NCI-H345 treated with DMSO at 0.1 percent for 48 hours (cell line): ENCODE measurements around the gene SRSF9.
A peak's percentile ranks its signal among the peaks of the same experiment; 100 is the strongest.
"Not testable (repeated sequence)": the region's sequence is repeated elsewhere in the genome, so short reads cannot be mapped to it uniquely, and the experiment has no call there.

Experiments used
- DNase-seq: peaks from one replicate; lab custom pipeline; 2025; ENCODE audit not compliant: unreplicated experiment; lab: John Stamatoyannopoulos, UW

SRSF9 gene, protein sequence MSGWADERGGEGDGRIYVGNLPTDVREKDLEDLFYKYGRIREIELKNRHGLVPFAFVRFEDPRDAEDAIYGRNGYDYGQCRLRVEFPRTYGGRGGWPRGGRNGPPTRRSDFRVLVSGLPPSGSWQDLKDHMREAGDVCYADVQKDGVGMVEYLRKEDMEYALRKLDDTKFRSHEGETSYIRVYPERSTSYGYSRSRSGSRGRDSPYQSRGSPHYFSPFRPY

GRCh38 chr12:120469450-120470149 is at the start of gene SRSF9:
TSS of gene SRSF9 (minus strand) at chr12:120469748. CDS start at chr12:120469609, 139 bp downstream.
- DNase-seq: peak; percentile 87

- not testable (repeated sequence) for DNase-seq
These were observed 49.8 kb upstream of the SRSF9 start for GRCh38 chr12:120519324-120519723.

DNA sequence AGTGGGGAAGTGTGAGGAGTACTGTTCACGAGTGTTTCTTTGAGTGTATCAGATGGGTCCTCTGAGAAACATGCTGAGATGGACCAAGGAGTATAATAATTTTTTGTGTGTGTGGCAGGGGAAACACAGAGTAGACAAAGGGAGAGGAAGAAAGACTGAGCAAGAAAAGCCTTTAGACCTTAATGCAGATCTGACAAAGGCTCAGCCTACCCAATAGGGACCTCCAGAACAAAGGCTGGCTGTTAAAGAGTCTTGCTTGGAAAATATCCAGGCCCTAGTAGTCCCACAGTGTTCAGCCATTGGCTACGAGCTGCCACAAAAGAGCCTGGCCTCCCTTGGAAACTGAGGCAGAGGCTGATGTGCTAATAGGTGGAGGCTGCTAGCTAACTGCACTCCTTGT is 45.9 kb upstream of the SRSF9 start:
- no peak for DNase-seq

DNA sequence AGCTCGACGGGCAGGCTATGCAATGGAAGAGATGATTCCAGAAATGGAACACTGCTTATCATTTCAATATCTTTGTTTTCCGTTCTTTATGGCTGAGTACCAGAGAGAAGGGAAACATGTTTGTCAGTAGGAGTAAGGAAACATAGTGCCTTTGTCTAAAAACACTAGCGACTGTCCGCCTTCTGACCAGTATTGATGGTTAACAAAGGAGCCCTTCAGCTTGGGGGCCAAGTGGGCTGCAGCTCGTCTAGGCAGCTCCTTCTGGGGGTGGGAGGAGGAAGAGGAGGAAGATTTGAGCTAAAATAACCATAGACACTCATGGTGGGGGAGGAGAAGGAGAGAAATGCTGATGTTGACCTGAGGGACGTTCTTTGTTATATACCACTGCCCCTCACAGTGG is 44.5 kb upstream of the SRSF9 start:
- no peak for DNase-seq

DNA sequence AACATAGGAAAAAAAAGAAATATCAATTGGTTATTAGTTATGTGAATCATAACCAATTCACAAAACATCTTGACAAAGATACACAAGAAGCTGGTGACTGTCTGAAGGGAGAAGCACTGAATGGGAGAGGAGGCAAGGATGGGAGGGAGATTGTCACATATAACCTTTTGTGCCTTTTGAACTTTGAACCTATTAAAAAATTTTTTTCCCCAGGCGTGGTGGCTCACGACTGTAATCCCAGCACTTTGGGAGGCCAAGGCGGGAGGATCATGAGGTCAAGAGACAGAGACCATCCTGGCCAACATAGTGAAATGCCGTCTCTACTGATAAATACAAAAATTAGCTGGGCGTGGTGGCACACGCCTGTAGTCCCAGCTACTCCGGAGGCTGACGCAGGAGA is 39.0 kb upstream of the SRSF9 start:
- no peak for DNase-seq

GRCh38 chr12:120504587-120504986 is 35.0 kb upstream of the SRSF9 start:
- DNase-seq: no peak

DNA sequence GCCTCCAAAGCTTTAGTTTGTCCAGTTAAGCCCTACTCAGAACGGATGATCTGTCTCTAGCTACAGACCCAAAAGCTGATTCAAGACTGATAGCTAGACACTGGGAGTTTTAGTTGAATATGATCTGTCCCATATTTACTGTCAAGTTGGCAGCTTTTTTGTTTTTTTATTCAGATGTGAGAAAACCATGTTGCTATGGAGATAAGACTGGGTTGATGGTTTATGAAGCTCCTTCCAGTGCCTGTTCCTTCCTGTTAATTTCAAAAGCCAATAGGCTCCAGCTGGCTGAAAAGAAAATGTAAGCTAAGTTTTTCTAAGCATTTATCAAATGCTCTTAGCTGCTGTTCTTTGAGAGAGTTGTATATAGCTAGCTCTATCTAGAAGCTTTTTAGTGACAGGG is 31.0 kb upstream of the SRSF9 start:
- no peak for DNase-seq

- no peak for DNase-seq
These were observed 29.4 kb upstream of the SRSF9 start for GRCh38 chr12:120498870-120499515.

DNA sequence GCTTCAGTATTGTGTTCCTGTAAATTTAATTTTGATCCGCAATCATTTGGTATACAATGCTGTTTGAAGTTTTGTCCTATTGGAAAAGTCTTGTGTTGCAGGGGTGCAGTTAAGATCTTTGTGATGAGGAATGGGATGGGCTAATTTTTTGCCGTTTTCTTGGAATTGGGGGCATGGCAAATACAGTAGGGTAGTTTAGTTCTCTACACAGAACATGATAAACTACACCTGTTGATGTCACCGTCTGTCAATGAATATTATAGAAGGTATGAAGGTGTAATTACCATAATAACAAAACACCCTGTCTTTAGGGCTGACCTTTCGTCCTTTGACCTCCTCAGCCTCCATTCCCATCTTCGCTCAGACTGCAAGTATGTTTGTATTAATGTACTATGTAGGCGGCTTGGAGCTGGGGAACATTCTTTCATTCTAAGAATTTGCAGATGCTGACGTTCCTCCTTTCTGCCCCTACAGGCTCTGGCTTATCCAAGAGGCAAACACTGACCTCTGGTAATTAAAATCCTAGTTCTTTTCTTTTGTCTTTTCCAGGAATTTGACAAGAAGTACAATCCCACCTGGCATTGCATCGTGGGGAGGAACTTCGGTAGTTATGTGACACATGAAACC is 28.1 kb upstream of the SRSF9 start:
- no peak for DNase-seq

DNA sequence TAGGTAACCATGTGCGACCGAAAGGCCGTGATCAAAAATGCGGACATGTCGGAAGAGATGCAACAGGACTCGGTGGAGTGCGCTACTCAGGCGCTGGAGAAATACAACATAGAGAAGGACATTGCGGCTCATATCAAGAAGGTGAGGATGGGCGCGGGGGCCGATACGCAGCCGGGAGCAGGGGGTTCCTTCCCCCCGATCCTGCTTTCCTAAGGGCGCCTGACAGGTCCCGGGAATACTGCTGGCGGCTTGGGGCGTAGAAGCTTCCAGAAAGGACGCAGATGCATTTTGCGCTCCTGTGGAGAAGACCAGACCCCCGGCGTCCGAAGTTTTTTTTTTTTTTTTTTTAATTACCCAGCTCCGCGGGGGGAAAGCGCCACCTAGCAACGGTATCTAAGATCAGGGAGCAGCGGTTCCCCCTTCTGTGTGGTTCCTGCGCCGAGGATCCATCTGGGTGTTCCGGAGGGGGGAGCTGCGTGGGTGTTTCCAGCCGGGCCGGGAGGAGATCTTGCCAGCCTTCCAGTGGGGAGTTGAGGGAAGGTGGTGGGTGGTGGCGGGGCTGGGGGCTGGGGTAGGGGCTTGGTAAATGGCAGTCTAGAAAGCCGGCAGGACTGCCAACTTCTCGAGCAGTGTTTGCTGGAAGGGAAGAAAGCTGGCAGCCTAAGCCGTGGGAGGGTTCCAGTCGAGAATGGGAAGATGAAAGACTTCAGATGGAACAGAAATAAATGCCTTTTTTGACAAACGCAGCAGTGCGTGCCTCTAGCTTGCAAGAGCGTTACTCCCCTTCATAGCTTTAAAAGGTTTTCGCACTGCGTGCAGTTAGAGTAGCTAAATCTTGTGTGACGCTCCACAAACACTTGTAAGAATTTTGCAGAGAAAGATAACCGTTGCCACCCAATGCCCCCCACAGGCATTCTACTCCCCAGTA is 27.1 kb upstream of the SRSF9 start:
- DNase-seq: no peak

DNA sequence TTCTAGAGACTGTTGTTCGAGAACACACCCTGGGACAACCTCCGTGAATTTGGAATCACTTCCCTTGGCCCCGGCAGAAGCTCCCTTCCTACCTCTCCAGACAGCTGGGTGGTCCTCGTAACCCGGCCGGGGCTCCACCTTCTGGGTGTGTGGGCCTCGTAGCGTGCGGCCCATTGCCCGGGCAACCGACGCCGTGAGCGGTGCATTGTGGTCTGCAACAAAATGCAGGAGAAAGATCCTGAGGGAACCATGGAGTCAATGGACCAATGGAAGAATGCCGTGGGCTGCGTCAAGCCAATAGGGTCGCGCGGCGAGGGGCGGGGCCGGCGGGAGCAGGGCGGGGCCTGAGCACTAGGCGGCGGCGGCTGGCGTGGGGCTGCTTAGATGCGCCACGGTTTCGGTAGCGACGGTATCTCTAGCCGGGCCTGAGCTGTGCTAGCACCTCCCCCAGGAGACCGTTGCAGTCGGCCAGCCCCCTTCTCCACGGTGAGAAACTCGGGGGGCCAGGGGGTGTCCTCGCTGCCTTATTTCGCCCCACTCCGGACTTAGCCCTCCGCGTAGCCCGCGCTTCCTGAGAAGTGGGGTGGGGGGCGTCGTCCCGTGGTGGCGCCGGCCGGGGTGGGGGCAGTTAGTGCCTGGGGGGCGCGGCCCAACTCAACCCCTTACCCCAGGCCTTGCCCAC is 26.3 kb upstream of the SRSF9 start, which contains the start of gene DYNLL1:
TSS of gene DYNLL1 (plus strand) at position 383 of the 682 bp plus-strand sequence. CDS start 309 bp downstream, outside the sequence.
- DNase-seq: peak; percentile 87

GRCh38 chr12:120495186-120495730 is 25.7 kb upstream of the SRSF9 start:
- no peak for DNase-seq

DNA sequence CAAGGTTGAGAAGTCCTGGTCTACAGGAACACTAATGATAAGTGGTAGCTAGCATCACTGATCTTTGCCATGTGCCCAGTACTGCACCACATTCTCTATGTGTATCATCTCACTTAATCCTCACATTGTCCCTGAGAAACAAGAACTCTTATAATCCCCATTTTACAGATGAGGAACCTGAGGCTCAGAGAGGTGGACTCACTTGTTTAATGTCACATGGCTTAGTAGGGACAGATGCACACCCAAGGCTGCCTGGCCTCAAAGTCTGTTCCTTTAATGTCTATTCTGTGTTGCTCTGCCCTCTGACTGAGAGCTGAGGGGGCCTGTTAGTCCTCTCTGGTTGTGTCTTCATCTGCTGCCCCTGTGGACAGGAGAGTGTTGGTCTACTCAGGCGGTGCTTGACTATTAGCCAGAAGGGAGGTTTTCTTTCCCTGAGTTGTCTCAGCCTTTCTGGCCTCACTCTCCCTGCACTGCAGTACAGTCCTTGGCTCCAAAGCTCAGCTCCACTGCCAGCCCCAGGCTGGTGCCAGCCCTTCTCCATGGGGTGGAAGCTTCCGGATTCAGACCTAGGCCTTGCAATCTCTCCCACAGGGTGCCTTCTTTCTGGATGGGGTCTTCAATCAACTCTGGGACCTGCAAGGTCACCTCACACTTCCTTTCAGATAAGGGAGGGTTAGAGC is 21.4 kb upstream of the SRSF9 start:
- DNase-seq: no peak

DNA sequence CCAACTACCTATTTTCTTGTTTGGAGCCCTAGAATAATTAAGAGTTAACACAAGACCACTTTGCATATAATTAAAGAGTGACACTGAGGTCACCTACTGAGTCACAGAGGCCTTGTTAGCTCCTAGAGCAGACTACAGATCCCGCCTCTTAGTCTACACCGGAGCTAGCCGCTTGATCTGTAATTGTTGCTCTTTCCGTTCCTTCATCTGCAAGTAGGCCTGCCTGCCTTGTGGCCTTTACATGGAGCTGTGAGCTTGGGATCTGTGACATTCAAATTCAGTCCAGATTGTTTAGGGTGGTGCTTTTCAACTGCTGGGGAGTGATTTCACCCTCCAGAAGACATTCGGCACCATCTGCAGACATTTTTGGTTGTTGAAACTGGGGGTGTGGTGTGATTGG is 20.8 kb upstream of the SRSF9 start:
- no peak for DNase-seq

- no peak for DNase-seq
These were observed 19.5 kb upstream of the SRSF9 start for GRCh38 chr12:120489018-120489417.

DNA sequence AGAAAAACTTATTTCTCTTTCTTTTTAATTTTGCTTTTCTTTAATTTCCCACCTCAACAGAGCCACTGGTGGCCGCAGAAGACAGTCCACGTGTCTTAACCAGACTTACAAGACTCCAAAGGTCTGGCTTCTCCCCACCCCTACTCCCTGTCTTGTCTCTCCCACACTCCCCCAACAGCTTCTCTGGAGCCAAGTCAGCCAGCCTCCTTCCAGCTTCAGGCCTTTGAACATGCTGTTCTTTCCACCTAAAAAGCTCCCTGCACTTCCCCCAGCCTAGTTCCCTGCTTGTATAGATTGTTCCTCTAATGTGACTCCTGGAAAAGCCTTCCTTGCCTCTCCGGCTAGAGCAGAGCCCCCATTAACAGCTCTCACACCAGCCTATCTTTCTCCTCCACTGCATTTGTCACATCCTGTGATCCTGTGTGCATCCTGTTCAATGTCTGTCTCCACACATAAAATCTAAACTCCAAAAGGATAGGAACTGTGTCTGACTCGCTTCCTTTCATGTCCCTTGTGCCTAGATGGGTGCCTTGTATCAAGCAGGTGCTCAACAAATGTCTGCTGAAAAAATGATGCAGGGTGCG is 18.6 kb upstream of the SRSF9 start:
- no peak for DNase-seq

- not testable (repeated sequence) for DNase-seq
These were observed 18.0 kb upstream of the SRSF9 start for GRCh38 chr12:120487552-120487951.

DNA sequence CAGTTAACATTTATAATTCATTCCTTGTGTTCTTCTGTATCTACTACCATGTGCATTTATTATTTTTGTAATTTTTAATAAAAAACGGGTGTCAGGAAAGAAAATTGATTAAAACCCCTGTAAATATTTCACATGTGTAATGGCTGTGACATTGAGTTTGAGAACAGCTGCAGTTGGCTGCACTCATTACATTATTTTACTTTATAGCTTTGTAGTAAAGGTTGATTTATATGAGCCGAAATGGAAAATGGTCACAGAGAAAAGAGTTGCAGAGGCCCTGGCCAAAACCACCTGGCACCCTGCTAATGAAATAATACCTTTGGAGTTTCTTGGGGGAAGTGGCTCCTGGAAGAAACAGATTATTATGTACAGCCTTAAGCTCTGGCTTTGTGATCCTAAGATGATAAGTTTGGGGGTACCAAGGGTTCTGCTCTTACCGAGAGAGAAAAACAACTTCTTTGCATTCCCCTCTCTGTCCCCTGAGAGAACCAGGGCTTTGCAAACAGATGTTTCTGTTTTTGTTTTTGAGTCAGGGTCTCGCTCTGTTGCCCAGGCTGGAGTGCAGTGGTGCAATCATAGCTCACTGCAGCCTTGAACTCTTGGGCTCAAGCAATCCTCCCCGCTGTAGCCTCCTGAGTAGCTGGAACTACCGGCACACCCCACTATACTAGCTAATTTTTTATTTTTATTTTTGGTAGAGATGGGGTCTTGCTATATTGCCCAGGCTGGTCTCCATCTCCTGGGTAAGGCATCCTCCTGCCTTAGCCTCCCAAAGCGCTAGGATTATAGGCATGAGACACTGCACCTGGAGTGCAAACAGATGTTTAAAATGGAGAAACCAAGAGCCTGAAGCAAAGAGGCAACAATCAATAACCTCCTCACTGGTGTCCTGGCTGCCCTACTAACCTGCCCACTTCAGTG is 16.7 kb upstream of the SRSF9 start:
- DNase-seq: no peak
